ENCODE data around the gene MYH9. TPM values are rescaled to one million over a fixed set of nuclear protein-coding genes. Genes with fewer than 3 reads are reported as not detected.
"Not testable (repeated sequence)": the region's sequence is repeated elsewhere in the genome, so short reads cannot be mapped to it uniquely, and the experiment has no call there.

Gene MYH9
- total RNA-seq, 1 experiment from 2014 or later = 758 TPM

- TF ChIP-seq EZH2 (IDR thresholded peaks at IDR 0.05; ENCODE audit: low read depth) (no peak), CTCF (conservative IDR thresholded peaks at IDR 0.05) (no peak)
- CTCF ChIA-PET = no interaction called here
- intact Hi-C loops (cut with micrococcal nuclease; ENCODE audit: unreplicated experiment) = loop anchor here (10.0 kb wide), 1 partner anchor 650 kb away; no protein-coding TSS in a partner anchor
- Histone ChIP-seq H4K20me1 (ENCODE audit: insufficient read depth) (peaks cover 15% of the 10 kb centered on the region; the same call in 1 of the 2 replicates), H3K36me3 (ENCODE audit: low read depth) (no peaks in the 10 kb centered on the region), H3K79me2 (ENCODE audit: low read depth) (peaks cover 9% of the 10 kb centered on the region; the same call in 1 of the 2 replicates), H3K4me2 (no peak overlapping the region), H3K9me2 (ENCODE audit: insufficient read depth) (no peaks in the 10 kb centered on the region), H3K27me3 (ENCODE audit: insufficient read depth, low read depth) (no peaks in the 10 kb centered on the region), H3K4me3 (no peak overlapping the region), H2AFZ (no peak overlapping the region), H3K4me1 (replicated peaks; ENCODE audit: insufficient read depth) (peaks cover 11% of the 10 kb centered on the region), H3K27ac (no peak overlapping the region), H3K9me3 (ENCODE audit: insufficient read depth, low read depth) (no peaks in the 10 kb centered on the region), H3F3A (ENCODE audit: insufficient read depth, low read depth) (peaks cover 29% of the 10 kb centered on the region)
- BruUV-seq (replicated peaks) = no TSS peak
- DNase-seq = peak in 1 of 2 experiments; percentile 25
- POLR2A ChIA-PET (ENCODE audit: unreplicated experiment) = no interaction called here
Observed at GRCh38 chr22:36274531-36274930, 113.2 kb downstream of the MYH9 start.

DNA sequence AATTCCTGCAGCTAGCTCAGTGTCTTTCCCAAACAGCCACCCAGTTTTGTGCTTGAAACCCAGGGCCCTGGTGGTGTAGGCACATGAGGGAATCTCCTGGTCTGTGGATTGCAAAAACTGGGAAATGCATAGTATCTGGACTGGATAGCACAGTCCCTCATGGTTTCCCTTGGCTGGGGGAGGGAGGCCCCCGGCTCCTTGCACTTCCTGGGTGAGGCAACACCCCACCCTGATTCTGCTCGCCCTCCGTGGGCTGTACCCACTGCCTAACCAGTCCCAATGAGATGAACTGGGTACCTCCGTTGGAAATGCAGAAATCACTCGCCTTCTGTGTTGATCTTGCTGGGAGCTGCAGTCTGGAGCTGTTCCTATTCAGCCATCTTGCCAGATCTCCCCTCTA is 115.8 kb downstream of the MYH9 start:
- DNase-seq; BruUV-seq (replicated peaks); H3K27ac ChIP-seq; H3F3A ChIP-seq (ENCODE audit: insufficient read depth, low read depth); H3K4me3 ChIP-seq; H3K27me3 ChIP-seq (ENCODE audit: insufficient read depth, low read depth); H3K36me3 ChIP-seq (ENCODE audit: low read depth); H3K9me2 ChIP-seq (ENCODE audit: insufficient read depth); H4K20me1 ChIP-seq (ENCODE audit: insufficient read depth); H3K79me2 ChIP-seq (ENCODE audit: low read depth); H2AFZ ChIP-seq; POLR2A ChIA-PET (ENCODE audit: unreplicated experiment); H3K4me2 ChIP-seq; H3K9me3 ChIP-seq (ENCODE audit: insufficient read depth, low read depth): not testable (repeated sequence)
- CTCF ChIA-PET = interaction anchor here (0.6 kb wide), 1 partner anchor 112 kb away, joined by 4 read pairs; no protein-coding TSS in a partner anchor
- intact Hi-C loops (cut with micrococcal nuclease; ENCODE audit: unreplicated experiment) = loop anchor here (10.0 kb wide), 1 partner anchor 647 kb away; no protein-coding TSS in a partner anchor
- H3K4me1 ChIP-seq (replicated peaks; ENCODE audit: insufficient read depth) = peaks cover 11% of the 10 kb centered on the region

DNA sequence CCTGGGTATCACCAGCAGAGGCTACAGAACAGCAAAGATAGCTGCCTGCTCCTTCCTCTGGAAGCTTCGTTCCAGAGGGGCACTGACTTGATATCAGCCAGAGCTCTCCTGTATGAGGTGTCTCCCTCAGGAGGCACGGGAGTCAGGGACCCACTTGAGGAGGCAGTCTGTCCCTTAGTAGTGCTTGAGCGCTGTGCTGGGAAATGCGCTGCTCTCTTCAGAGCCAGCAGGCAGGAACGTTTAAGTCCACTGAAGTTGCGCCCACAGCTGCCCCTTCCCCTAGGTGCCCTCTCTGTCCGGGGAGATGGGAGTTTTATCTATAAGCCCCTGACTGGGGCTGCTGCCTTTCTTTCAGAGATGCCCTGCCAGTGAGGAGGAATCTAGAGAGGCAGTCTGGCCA is 116.5 kb downstream of the MYH9 start:
- H3K4me2 ChIP-seq = peak overlapping the region; percentile 41
- H3K36me3 ChIP-seq (ENCODE audit: low read depth); H3K9me2 ChIP-seq (ENCODE audit: insufficient read depth); H3K27me3 ChIP-seq (ENCODE audit: insufficient read depth, low read depth); H3F3A ChIP-seq (ENCODE audit: insufficient read depth, low read depth); H3K79me2 ChIP-seq (ENCODE audit: low read depth); H4K20me1 ChIP-seq (ENCODE audit: insufficient read depth); H2AFZ ChIP-seq; CTCF ChIA-PET; H3K4me3 ChIP-seq; H3K9me3 ChIP-seq (ENCODE audit: insufficient read depth, low read depth): not testable (repeated sequence)
- POLR2A ChIA-PET (ENCODE audit: unreplicated experiment) = interaction anchor here (0.7 kb wide), 1 partner anchor 197 kb away, joined by 3 read pairs; no protein-coding TSS in a partner anchor
- peak in 1 of 2 experiments; percentile 32 for DNase-seq
- intact Hi-C loops (cut with micrococcal nuclease; ENCODE audit: unreplicated experiment) = loop anchor here (10.0 kb wide), 1 partner anchor 646 kb away; no protein-coding TSS in a partner anchor
- H3K4me1 ChIP-seq (replicated peaks; ENCODE audit: insufficient read depth) = peaks cover 11% of the 10 kb centered on the region
- BruUV-seq (replicated peaks) = TSS peak; percentile 23
- 0 out of 2 replicates have a peak overlapping the region, but pooled peaks have one; percentile 0 for H3K27ac ChIP-seq

GRCh38 chr22:36267896-36268485 is 119.8 kb downstream of the MYH9 start:
- DNase-seq = peak in 1 of 2 experiments; percentile 6
- no peaks in the 10 kb centered on the region for H3K9me3 ChIP-seq (ENCODE audit: insufficient read depth, low read depth)
- POLR2A ChIA-PET (ENCODE audit: unreplicated experiment) = no interaction called here

More at GRCh38 chr22:36267896-36268485, 119.8 kb downstream of the MYH9 start:
- CTCF ChIA-PET = no interaction called here
- TF ChIP-seq CTCF (conservative IDR thresholded peaks at IDR 0.05) (no peak), EZH2 (IDR thresholded peaks at IDR 0.05; ENCODE audit: low read depth) (no peak)
- Histone ChIP-seq H3K4me1 (replicated peaks; ENCODE audit: insufficient read depth) (peaks cover 11% of the 10 kb centered on the region), H3K27me3 (ENCODE audit: insufficient read depth, low read depth) (no peaks in the 10 kb centered on the region), H4K20me1 (ENCODE audit: insufficient read depth) (no peaks in the 10 kb centered on the region), H3K79me2 (ENCODE audit: low read depth) (peaks cover 9% of the 10 kb centered on the region; the same call in 1 of the 2 replicates), H3K4me2 (no peak overlapping the region), H3K4me3 (no peak overlapping the region), H3F3A (ENCODE audit: insufficient read depth, low read depth) (peaks cover 6% of the 10 kb centered on the region; the same call in 1 of the 2 replicates), H3K36me3 (ENCODE audit: low read depth) (no peaks in the 10 kb centered on the region), H3K27ac (no peak overlapping the region), H3K9me2 (ENCODE audit: insufficient read depth) (no peaks in the 10 kb centered on the region), H2AFZ (no peak overlapping the region)
- intact Hi-C loops (cut with micrococcal nuclease; ENCODE audit: unreplicated experiment) = no loop called here
- BruUV-seq (replicated peaks) = no TSS peak
